ENCODE results near the gene IGF2BP1.
A peak's percentile ranks its signal among the peaks of the same experiment; 100 is the strongest.
"Not testable (repeated sequence)": the region's sequence is repeated elsewhere in the genome, so short reads cannot be mapped to it uniquely, and the experiment has no call there.

IGF2BP1 gene

DNA sequence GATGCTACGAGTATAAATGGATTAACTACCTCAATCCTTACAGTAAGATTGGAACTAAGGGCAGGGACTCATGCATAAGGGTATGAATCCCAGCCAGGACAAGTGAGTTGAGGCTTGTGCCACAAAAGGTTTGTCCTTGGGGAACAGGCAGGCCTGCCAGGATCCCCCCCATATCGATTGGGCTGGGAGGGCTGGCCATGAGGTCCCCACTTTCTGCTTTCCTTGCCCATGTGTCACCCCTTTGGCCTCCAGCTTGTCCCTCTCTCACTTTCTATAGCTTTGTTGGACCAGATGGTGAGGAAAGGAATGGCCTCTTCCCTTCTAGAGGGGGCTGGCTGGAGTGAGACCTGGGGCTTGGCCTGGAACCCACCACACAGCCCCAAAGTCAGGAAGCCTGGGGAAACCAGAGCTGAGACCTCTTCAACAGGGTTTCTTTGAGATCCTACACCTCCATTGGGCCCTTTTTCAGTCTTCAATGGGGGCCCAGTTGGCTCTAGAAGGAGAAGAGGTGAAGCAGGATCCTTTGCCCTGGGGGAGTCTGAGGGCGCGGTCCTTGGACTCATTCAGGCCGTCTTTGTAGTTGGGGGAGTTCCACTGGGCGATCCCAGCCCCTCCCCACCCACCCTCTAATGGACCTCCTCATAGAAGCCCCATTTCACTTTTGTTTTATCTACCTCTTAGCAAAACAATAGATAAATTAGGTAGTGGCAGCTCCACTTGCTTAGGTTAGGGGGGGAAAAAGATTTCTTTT lies 57.3 kb downstream of the IGF2BP1 start:
- DNase-seq (ENCODE audit: low spot score) = no peak

DNA sequence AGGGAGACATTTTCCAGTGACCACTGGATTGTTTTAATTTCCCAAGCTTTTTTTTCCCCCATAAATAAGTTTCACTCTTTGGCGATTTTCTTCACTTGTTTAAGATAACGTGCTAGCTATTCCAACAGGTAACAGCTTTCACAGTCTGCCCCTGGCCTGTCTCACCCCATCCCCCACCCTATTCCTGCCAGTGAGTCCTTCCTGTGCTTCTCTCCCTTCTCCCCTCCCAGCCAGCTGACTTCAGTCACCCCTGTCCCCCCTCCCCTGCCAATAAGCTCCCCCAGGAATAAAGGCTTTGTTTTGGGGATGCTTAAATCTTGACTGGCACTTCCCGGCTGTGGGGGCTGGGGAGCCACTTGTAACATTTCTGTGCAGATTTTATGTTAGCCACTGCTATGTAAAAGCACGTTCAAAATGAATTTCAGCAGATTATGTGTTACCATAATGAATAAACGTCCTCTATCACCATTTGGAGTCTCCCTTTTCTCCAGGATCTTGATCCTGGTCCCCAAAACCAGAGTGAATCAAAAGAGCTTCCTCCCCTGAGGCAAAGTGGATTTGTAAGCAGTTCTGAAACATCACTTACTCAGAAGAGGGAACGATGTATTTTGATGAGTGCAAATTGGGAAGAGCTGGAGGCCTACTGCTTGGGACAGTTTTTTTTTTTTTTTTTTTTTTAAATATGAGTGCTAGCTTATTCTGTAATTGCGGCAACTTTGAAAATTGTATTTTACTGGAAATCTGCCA lies 58.2 kb downstream of the IGF2BP1 start:
- DNase-seq (ENCODE audit: low spot score) = no peak

DNA sequence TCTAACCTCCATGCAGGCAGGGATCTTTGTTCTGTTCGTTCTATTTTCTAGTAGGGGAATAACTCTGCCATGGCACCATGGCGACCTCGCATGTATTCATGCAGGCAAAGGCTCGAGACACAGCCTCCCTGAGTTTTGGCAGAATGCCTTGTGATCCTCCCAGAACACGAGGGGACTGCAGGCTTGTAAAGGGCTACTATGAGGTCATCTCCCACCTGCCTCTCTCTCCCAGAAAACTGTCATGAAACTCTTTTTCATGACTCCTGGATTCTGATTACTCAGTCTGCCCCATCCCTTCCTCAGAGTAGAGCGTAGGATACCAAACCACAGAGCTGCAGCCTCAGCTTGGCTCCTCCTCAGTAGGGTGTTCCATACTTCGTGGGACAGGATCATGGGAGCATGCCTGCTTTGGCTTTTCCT lies 64.3 kb downstream of the IGF2BP1 start:
- no peak for DNase-seq (ENCODE audit: low spot score)

DNA sequence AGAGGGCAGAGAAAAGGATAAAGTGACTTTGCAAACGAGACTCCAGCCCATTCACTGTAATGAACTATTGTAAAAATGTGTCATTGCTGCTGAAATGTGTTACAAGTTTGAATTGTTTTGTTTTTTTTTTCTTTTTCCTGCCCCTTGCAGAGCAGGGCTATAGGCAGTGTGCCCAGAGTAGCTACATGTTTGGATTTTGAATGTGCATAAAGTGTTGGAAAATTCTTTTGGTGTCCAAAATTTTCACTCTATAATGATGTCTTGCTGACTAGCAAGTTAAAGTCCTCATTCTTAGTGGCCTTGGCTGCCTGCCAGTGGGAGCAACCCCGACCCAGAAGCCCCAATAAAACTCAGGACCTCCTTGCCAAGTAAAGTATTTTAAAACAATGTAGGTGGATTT lies 66.5 kb downstream of the IGF2BP1 start:
- DNase-seq (ENCODE audit: low spot score) = peak; percentile 75

DNA sequence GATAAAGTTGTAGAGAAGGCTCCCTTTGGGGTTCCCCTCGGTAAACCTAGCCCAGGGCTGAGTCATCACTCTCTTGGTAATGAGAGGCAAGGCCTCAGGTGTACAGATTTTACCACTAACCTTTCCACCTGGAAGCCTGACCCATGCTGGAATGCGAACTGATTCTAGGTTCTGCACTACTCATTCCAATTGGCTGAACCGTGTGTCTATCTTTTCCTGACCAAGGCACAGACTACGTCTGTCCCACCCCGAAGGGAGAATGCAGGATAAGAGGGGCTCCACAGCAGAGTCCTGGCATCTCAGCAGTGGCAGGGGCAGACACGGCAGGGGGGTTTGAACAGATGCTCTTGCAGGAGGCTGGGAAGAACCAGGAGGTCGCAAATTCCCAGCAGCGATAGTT lies 70.0 kb downstream of the IGF2BP1 start:
- DNase-seq (ENCODE audit: low spot score) = no peak

DNA sequence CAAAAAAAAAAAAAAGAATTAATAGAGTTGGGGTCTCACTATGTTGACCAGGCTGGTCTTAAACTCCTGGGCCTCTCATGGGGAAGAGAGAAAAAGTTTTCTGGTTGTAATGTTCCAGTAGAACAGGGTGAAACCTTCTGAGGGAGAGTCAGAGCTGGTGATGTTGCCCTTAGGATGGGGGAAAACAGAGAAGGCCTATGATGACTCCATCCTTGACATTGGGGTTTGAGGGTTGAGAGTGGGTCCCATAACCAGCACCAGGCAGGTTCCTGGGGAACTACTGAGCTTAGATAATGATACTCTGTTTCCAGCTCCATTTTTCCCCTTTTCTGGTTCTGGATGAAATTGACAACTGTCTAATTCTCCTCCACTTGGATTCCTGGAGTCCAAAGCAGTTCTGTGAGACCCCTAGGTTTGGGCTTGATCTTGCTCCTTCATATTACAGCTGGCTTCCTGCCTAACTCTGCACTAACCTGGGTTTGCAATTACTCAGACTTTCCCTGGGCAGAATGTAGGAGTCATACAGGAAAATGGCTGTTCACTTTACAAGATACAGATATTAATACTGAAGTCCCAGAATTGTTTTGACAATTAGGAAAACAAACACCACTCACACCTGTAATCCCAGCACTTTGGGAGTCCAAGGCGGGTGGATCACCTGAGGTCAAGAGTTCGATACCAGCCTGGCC lies 72.5 kb downstream of the IGF2BP1 start:
- DNase-seq (ENCODE audit: low spot score) = no peak

DNA sequence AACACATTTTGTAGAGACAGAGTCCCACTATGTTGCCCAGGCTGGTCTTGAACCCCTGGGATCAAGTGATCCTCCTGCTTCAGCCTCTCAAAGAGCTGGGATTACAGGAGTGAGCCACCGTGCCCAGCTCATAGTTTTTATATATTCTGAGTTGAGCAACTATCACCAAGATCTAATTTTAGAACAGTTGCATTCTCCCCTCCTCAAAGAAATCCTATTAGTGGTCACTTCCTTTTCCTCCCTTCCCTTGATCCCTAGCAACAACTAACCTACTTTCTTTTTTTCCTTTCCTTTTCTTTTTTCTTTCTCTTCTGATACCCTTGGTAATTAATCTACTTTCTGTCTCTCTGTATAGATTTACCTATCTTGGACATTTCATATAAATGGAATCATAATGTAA lies 73.9 kb downstream of the IGF2BP1 start:
- no peak for DNase-seq (ENCODE audit: low spot score)

DNA sequence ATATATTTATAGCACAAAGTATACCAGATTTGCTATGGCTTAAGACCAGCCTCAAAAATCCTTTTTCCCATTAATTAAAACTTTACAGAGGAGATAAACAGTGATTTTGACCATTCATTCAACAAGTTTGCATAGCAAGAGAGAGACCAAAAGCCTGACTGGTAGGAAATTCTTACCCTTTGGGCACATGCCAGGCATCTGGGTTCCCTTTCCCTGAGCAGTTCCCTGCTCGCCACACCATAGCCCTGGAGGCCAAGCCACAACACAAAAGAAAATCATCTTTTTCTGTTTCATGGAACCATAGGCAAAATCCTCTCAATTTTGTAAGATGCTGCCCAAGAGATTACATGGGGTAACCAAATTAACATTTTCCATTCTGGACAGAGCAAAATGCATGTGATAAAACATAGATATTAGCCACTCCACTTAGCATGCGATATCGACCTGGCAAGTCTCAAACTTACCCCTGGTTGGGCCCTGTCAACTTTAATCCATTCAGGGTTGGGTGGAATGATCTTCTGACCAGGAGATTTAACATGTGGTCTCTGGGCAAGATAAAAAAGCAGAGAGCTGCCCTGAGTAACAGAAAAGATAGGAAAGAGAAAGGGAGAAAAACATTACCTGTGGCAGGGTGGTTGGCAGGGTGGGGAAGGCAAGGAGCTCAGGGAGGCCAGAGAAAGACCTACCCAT lies 77.8 kb downstream of the IGF2BP1 start:
- no peak for DNase-seq (ENCODE audit: low spot score)

DNA sequence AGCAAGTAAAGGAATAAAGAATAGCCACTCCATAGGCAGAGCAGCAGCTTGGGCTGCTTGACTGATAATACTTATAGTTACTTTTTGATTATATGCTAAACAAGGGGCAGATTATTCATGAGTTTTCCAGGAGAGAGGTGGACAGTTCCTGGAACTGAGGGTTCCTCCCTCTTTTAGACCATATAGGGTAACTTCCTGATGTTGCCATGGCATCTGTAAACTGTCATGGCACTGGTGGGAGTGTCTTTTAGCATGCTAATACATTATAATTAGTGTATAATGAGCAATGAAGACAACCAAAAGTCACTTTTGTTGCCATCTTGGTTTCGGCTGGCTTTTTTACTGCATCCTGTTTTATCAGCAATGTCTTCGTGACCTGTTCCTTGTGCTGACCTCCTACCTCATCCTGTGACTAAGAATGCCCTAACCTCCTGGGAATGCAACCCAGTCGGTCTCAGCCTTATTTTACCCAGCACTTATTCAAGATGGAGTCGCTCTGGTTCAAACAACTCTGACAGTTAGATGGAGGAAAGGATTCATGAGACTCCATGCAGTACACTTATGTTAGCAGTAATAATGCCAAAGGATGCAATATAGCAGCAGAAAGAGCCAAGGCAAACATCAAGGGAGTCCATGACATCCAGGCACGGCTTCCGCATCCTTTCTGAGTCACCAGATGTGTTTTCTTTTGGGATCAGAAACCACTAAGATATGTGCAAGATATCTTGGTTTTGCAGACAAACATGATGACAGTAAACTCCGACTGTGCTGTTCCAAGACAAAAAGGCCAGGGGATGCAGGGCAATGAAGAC lies 79.6 kb downstream of the IGF2BP1 start:
- DNase-seq (ENCODE audit: low spot score) = no peak

DNA sequence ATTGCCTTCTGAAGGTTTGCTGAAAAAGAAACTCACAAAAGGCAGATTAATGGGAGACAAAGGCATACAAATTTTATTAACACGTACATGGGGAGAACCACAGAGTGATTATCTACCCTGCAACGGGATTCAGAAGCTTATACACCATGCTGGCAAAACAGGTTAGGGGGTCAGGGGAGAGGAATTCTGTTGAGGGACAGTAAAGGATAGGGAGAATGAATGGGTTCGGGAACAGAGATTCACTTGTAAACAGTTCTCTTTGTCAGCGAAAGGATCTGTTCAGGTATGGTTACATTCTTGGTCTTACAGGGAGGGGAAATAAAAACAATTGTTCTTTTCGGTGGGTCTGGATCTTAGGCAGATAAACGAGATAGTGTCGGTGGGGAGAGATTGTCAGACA lies 81.1 kb downstream of the IGF2BP1 start:
- no peak for DNase-seq (ENCODE audit: low spot score)

DNA sequence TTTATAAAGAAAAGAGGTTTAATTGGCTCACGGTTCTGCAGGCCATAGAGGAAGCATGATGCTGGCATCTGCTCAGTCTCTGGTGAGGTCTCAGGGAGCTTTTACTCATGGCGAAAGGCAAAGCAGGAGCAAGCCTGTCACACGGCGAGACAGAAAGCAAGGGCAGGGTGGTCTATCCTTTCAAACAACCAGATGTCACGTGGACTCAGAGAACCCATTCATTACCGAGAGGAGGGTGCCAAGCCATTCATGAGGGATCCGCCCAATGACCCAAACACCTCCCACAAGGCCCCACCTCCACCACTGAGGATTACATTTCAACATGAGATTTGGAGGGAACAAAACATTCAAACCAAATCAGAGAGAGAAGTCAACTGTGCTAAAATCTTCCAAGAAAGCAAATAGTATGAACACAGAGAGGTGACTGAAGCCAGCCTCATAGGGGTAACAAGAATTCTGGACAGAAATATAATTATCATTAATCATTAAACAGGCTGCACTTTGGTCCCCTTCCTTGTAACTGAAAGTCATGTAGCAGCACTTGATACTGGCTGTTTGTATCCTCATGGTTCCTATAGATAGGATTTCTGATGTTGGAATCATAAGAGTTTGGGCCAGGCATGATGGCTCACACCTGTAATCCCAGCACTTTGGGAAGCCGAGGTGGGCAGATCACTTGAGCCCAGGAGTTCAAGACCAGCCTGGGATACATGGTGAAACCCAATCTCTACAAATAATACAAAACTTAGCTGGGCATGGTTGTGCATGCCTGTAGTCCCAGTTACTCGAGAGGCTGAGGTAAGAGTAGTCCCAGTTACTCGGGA lies 82.9 kb downstream of the IGF2BP1 start:
- DNase-seq (ENCODE audit: low spot score) = no peak

DNA sequence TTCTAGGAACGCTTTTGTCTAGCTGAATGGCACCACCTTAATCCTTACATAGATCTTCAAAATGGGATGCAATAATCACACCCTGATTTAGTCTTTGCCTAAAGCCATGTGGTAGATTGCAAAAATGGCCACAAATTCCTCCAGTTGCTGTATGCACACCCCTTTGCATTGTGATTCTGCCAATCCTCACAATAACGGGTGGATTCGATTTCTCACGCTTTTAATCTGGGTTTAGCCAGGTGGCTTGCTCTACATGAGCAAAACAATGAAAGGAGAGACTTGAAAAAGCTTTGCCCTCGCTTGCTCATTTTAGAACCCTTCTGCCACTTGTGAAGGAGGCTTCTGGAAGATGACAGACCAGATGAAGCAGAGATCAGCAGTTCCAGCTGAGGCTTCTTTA lies 85.0 kb downstream of the IGF2BP1 start:
- no peak for DNase-seq (ENCODE audit: low spot score)

DNA sequence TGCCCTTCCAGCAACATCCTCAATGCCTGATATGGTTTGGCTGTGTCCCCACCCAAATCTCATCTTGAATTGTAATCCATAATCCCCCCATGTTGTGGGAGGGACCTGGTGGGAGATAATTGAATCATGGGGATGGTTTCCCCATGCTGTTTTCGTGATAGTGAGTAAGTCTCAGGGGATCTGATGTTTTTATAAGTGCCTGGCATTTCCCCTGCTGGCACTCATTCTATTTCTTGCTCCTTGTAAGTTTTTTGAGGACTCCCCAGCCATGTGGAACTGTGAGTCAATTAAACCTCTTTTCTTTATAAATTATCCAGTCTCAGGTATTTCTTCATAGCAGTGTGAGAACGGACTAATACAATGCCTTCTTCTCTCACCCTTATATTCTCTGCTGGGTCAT lies 87.9 kb downstream of the IGF2BP1 start:
- not testable (repeated sequence) for DNase-seq (ENCODE audit: low spot score)

DNA sequence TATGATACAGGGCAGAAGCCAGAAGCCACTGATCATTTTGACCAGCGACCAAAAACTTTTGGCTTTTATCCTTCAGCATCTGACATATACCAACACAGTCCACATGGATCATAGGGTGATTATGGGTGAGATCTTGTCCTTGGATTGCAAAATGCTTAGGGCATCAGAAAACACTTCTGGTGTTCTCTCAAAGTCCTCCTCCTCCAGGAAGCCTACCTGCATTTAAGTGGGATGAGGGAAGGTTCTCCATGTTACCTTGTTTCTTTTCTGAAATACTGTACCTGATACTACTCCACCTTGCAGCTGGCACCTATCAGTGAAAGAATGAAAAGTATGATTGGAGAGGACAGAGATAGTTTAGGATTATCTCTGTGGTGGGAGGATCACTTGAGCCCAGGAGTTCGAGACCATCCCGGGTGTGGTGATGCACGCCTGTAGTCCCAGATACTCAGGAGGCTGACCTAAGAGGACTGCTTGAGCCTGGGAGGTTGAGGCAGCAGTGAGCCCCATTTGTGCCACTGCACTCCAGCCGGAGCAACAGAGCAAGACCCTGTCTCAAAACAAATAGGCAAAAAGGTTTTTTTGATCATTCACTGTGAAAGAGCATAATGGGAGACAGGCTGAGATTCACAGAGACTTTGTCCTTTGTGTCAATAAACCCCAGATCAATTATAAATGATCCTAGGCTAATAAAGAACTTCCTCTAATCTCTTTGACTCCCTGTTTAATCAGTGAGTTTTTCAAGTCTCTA lies 88.6 kb downstream of the IGF2BP1 start:
- no peak for DNase-seq (ENCODE audit: low spot score)

DNA sequence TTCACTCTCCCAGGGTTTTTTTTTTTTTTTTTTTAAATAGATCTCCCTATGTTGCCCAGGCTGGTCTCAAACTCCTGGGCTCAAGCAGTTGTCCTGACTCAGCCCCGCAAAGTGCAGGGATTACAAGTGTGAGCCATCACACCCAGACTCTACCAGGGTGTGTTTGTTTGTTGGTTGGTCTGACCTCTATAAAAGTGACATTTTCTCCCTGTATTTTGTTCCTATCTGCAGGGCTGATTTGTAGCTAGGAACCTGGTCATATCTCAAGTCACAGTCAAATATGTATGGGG lies 89.1 kb downstream of the IGF2BP1 start:
- no peak for DNase-seq (ENCODE audit: low spot score)

DNA sequence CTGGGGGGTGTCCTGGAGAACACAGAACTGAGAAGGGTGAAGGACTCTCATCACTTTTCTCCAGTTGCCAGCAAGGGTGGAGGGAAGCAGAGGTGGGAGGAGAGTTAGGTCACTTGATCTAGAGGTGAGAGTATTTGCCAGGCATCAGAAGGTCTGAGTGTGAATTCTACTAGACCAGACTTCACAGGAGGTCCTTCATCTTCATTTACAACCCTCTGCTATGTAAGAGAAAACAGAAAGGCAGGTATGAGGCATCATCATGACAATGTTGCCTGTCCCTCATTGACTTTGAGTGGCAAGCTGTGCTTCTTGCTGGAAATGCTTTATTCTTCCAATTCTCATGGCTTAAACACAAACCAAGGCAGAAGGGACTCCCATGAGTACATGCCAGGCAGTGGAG lies 89.5 kb downstream of the IGF2BP1 start:
- no peak for DNase-seq (ENCODE audit: low spot score)

DNA sequence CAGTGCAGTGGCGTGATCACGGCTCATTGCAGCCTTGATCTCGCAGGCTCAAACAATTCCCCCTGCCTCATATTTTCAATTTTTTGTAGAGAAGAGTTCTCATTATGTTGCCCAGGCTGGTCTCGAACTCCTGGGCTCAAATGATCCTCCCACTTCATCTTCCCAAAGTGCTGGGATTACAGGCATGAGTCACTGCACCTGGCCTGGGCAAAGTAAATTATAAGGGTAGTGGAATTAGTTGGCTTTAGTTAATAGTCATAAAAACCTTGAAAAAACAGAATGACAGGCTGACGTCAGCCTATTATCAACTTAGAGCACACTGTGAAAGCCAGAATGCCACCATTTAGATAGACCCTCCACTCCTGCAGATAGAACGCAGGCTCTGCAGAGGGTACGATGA lies 91.9 kb downstream of the IGF2BP1 start:
- no peak for DNase-seq (ENCODE audit: low spot score)

DNA sequence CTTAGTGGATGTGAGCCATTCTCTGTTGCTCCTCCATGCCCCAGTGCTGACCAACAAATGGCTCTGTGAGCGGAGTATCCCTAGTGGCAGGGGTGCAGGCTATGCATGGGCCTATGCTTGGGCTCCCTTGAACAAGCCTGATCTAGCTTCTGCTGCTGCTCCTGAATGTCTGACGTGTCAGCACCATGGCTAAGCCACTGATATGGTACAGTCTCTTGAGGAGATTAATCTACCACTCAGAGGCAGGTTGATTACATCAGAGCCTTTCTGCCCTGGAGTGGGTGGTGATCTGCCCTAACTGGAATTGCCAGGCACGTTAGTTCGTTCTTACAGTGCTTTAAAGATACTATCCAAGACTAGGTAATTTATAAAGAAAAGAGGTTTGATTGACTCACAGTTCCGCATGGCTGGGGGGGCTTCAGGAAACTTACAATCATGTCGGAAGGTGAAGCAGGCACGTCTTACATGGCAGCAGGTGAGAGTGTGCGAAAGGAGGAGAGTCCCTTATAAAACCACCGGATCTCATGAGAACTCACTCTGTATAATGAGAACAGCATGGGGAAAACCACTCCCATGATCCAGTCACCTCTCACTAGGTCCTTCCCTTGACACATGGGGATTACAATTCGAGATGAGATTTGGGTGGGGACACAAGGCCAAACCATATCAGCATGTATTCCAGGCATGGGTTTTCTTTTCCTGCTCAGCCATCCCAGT lies 93.9 kb downstream of the IGF2BP1 start:
- no peak for DNase-seq (ENCODE audit: low spot score)

DNA sequence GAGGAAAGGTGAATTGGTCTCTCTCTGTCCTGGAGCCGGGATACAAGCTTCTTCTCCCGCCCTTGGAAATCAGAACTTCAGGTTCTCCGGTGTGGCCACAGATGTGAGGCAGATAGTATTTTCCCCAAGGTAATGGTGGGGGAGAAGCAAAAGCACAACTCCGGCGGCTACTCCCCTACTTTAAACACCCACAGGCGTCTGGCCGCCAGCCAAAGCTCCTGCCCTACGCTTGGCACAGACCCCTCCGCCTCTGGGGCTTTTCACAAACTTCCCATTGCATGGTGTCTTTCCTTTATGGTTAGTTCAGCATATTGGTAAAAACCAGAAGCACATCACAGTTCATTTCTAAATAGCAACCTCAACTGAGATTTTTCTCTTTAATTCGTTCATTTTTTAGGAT lies 95.9 kb downstream of the IGF2BP1 start:
- no peak for DNase-seq (ENCODE audit: low spot score)

DNA sequence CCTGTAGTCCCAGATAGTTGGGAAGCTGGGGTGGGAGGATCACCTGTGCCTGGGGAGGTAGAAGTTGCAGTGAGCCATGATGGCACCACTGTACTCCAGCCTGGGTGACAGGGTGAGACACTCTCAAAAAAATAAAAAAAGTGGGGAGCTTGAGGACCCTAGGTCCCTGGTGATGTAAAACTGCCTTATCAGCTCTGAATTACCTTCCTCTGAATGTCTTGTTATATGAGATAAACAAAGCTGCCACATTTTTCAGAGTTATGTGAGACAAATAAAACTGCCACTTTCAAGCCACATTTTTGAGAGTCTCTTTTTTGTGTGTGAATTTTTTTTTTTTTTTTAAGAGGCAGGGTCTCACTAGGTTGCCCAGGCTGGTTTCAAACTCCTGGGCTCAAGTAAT lies 103.4 kb downstream of the IGF2BP1 start:
- no peak for DNase-seq (ENCODE audit: low spot score)
